Camera-type eye (tissue), 1 donor: ENCODE data around the gene SELL. TPM values are rescaled to one million over a fixed set of nuclear protein-coding genes. Genes with fewer than 3 reads are reported as not detected.

Experiments
- total RNA-seq: library from RNA; depleted of rRNA; stranded (reverse); fragments of >200 nt; gene quantifications from one replicate; pipeline ENCODE4 v1.2.3, GENCODE V29; 2014

Gene SELL
- 5.2 TPM for total RNA-seq

GRCh38 chr1:169711469-169712308 is at the start of gene SELL:
SELL (minus strand) TSS chr1:169711620; CDS start chr1:169711498, 122 bp downstream.

DNA sequence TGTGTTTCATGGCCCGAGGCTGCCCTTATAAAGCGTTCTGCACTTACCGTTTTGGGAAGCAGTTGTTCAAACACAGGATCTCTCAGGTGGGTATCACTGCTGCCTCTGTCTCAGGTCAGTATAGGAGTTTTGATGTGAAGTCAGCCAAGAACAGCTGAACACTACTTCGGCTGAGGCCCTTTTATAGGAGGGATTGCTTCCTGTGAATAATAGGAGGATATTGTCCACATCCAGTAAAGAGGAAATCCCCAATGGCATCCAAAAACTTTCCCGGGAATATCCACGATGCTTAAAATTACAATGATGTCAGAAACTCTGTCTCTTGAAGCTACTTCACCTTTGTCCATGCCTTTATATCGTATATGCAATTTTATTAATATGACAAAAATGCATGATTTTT is 22.5 kb upstream of the SELL start, which contains the start of gene SELE:
Gene SELE, minus strand, starts transcription at position 156 of the 400 bp plus-strand sequence. CDS start 467 bp downstream, outside the sequence.

Other genes starting within 250 kb of the SELL start
- gene SLC19A2, start 225.7 kb downstream of the SELL start, total RNA-seq: 44.3 TPM
- gene F5, start 125.1 kb downstream of the SELL start, total RNA-seq: 11.3 TPM
- gene SELP, start 81.5 kb downstream of the SELL start, total RNA-seq: 9.5 TPM
- 6.9 TPM for gene SELE, start 22.5 kb upstream of the SELL start, total RNA-seq
- gene METTL18, start 83.3 kb upstream of the SELL start, total RNA-seq: 12.3 TPM
- 27.4 TPM for gene SCYL3, start 182.3 kb upstream of the SELL start, total RNA-seq